Measurements from ENCODE around the gene SERP2.

SERP2 gene

DNA sequence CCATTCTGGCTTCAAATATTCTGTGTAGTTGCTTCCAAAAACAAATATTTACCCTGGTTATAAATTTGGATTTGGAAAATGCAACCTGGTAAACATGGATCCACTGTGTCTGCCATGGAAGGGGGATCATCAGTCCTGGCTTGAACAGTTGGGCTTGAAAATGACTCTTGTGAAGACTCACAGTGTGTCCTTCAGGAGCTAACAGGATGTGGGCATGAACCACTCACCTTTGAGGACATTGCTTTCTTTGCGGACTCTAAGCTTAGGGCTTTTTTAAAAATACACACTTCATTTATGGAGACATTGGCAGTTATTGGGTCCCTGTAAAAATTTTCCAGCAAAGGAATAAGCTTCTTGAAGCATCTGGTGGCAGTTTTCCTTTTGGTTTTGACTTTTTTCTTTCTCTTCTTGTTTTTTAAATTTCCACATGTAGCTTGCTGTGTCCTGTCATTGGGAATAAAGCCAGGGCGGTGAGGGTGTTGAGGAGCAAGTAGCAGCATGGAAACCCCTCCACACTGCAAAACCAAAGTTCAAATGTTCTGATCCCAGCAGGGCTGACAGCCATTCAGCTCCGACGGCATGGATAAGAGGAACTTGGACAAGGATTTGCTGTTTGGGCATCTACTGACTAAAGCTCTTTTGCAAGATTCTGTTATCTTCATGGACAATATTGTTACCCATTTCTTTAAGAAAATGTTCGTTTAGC is 39.5 kb upstream of the SERP2 start:
- Histone ChIP-seq H3K4me1 (ENCODE audit: insufficient read depth, insufficient read length) (peaks cover 4% of the 10 kb centered on the region), H3K9me3 (ENCODE audit: insufficient read depth, low read length) (no peaks in the 10 kb centered on the region), H3K36me3 (ENCODE audit: insufficient read depth, insufficient read length, low read length) (no peaks in the 10 kb centered on the region), H3K9ac (ENCODE audit: insufficient read length, low read depth) (no peak overlapping the region), H3K27me3 (ENCODE audit: insufficient read depth, insufficient read length) (no peaks in the 10 kb centered on the region), H3K4me3 (ENCODE audit: insufficient read length, low read depth) (no peak overlapping the region)
- no peak for DNase-seq (ENCODE audit: low read depth, low spot score)
- no peak for TF ChIP-seq YY1 (IDR thresholded peaks at IDR 0.05; ENCODE audit: insufficient read depth, insufficient read length)

DNA sequence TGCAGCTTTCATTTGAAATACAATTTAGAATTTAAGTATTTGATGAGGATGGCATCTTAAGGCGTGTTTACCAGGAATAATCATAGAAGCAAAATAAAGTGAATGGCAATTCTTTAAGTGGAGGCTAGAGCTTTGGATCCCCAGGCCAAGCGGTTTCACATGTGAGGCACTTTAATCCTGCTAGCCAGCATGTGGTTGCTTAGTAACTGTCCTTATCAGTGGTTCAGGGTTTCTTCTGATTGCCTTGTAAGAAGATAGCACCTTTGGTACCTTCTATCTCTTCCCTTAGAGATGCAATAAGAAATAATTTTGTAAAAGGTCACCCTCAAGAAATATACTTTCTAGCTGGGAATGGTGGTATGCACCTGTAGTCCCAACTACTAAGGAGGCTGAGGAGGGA is 38.9 kb upstream of the SERP2 start:
- no peak for DNase-seq (ENCODE audit: low read depth, low spot score)
- TF ChIP-seq YY1 (IDR thresholded peaks at IDR 0.05; ENCODE audit: insufficient read depth, insufficient read length) (no peak), SUZ12 (IDR thresholded peaks at IDR 0.05; ENCODE audit: extremely low read depth, insufficient read depth, insufficient read length) (no peak), ZNF274 (IDR thresholded peaks at IDR 0.05; ENCODE audit: low read depth, low read length) (no peak)
- H3K9ac ChIP-seq (ENCODE audit: insufficient read length, low read depth), result no peak overlapping the region
- no peaks in the 10 kb centered on the region for H3K36me3 ChIP-seq (ENCODE audit: insufficient read depth, insufficient read length, low read length)
- H3K27me3 ChIP-seq (ENCODE audit: insufficient read depth, insufficient read length), result no peaks in the 10 kb centered on the region
- peaks cover 4% of the 10 kb centered on the region for H3K4me1 ChIP-seq (ENCODE audit: insufficient read depth, insufficient read length)
- no peaks in the 10 kb centered on the region for H3K9me3 ChIP-seq (ENCODE audit: insufficient read depth, low read length)
- H3K4me3 ChIP-seq (ENCODE audit: insufficient read length, low read depth), result no peak overlapping the region

DNA sequence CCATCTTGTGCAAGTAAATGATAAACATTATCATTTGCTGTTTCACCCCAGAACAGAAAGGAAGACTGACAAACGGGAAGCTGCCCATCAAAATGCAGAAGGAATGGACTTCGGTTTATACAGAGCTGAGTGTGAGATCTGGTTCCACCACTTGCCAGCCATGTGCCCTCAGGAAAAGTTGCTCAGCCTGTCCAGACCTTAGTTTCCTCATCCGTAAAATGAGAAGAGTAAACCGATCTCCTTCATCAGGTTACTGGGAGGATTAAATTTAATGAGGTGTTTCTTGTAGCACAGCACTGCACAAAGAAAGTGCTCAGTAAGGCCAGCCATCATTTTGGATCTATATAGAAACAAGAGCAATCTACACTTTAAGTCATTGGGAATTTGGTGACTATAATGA is 36.7 kb upstream of the SERP2 start:
- Histone ChIP-seq H3K27me3 (ENCODE audit: insufficient read depth, insufficient read length) (no peaks in the 10 kb centered on the region), H3K4me1 (ENCODE audit: insufficient read depth, insufficient read length) (no peaks in the 10 kb centered on the region), H3K9me3 (ENCODE audit: insufficient read depth, low read length) (peaks cover 8% of the 10 kb centered on the region; the same call in 1 of the 2 replicates), H3K36me3 (ENCODE audit: insufficient read depth, insufficient read length, low read length) (no peaks in the 10 kb centered on the region), H3K9ac (ENCODE audit: insufficient read length, low read depth) (no peak overlapping the region), H3K4me3 (ENCODE audit: insufficient read length, low read depth) (no peak overlapping the region)
- TF ChIP-seq ZNF274 (IDR thresholded peaks at IDR 0.05; ENCODE audit: low read depth, low read length) (no peak), YY1 (IDR thresholded peaks at IDR 0.05; ENCODE audit: insufficient read depth, insufficient read length) (no peak), SUZ12 (IDR thresholded peaks at IDR 0.05; ENCODE audit: extremely low read depth, insufficient read depth, insufficient read length) (no peak)
- DNase-seq (ENCODE audit: low read depth, low spot score), result no peak

DNA sequence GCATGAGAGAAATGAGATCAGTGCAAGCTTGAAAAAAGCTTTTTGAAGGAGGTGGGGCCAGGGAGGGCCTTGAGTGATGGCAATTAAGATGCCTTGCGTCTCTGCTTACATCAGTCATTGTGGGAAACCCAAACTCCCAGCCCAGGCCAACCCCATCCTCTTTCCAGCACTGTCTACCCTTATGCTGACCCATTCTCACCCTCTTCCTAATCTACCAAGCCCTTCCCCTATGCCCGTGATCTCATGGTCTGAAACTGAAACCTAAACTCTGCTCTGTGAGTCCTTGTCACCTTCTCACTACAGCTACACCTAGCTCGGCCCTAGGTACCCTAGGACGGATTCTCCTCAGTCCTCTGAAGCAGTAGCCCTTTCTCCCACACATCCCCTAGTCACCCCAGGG is 36.0 kb upstream of the SERP2 start:
- TF ChIP-seq ZNF274 (IDR thresholded peaks at IDR 0.05; ENCODE audit: low read depth, low read length), result no peak
- no peak for TF ChIP-seq SUZ12 (IDR thresholded peaks at IDR 0.05; ENCODE audit: extremely low read depth, insufficient read depth, insufficient read length)
- TF ChIP-seq YY1 (IDR thresholded peaks at IDR 0.05; ENCODE audit: insufficient read depth, insufficient read length), result no peak
- no peak overlapping the region for H3K9ac ChIP-seq (ENCODE audit: insufficient read length, low read depth)
- H3K9me3 ChIP-seq (ENCODE audit: insufficient read depth, low read length), result peaks cover 8% of the 10 kb centered on the region; the same call in 1 of the 2 replicates
- no peaks in the 10 kb centered on the region for H3K4me1 ChIP-seq (ENCODE audit: insufficient read depth, insufficient read length)
- H3K27me3 ChIP-seq (ENCODE audit: insufficient read depth, insufficient read length), result no peaks in the 10 kb centered on the region
- DNase-seq (ENCODE audit: low read depth, low spot score), result no peak
- H3K36me3 ChIP-seq (ENCODE audit: insufficient read depth, insufficient read length, low read length), result no peaks in the 10 kb centered on the region
- H3K4me3 ChIP-seq (ENCODE audit: insufficient read length, low read depth), result no peak overlapping the region

DNA sequence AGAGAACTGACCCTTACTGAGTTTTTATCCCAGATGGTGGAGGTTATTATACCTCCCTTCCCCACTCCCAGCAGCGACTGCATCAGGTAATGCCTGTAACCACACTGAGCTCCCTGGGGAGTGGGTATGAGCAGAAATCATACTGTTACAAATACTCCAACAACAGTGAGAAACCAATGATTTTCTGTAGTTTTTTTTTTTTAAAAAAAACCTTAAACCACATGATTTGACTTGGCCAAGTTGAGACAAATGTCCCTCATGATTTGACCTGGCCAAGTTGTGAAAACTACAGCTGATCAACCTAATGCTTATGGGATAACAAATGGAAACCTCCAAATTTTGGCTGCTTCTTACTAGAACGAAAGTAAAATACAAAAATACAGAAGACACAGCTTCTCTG is 33.1 kb upstream of the SERP2 start:
- Histone ChIP-seq H3K4me3 (ENCODE audit: insufficient read length, low read depth) (no peak overlapping the region), H3K4me1 (ENCODE audit: insufficient read depth, insufficient read length) (no peaks in the 10 kb centered on the region), H3K27me3 (ENCODE audit: insufficient read depth, insufficient read length) (no peaks in the 10 kb centered on the region), H3K9ac (ENCODE audit: insufficient read length, low read depth) (no peak overlapping the region), H3K36me3 (ENCODE audit: insufficient read depth, insufficient read length, low read length) (no peaks in the 10 kb centered on the region), H3K9me3 (ENCODE audit: insufficient read depth, low read length) (peaks cover 8% of the 10 kb centered on the region; the same call in 1 of the 2 replicates)
- no peak for DNase-seq (ENCODE audit: low read depth, low spot score)
- TF ChIP-seq SUZ12 (IDR thresholded peaks at IDR 0.05; ENCODE audit: extremely low read depth, insufficient read depth, insufficient read length) (no peak), ZNF274 (IDR thresholded peaks at IDR 0.05; ENCODE audit: low read depth, low read length) (no peak), YY1 (IDR thresholded peaks at IDR 0.05; ENCODE audit: insufficient read depth, insufficient read length) (no peak)

DNA sequence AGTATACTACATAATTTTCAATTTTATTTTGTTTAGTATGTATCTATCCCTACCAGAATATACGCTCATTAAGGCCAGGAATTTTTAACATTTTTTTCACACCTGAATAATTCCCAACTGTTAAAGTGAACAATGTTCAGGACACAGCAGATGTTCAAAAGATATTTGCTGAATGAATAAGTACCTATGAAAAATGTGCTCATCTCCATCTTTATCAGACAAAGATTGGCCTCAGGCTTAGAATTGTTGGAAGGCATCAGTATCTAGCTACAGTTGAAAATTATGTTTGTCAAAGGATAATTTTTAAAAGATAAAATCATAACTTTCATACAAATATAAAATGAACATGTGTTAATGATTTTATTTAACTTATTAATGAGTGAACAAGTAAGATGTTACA is 30.9 kb upstream of the SERP2 start:
- Histone ChIP-seq H3K27me3 (ENCODE audit: insufficient read depth, insufficient read length) (no peaks in the 10 kb centered on the region), H3K4me3 (ENCODE audit: insufficient read length, low read depth) (no peak overlapping the region), H3K9ac (ENCODE audit: insufficient read length, low read depth) (no peak overlapping the region), H3K4me1 (ENCODE audit: insufficient read depth, insufficient read length) (no peaks in the 10 kb centered on the region), H3K9me3 (ENCODE audit: insufficient read depth, low read length) (peaks cover 8% of the 10 kb centered on the region; the same call in 1 of the 2 replicates), H3K36me3 (ENCODE audit: insufficient read depth, insufficient read length, low read length) (no peaks in the 10 kb centered on the region)
- TF ChIP-seq YY1 (IDR thresholded peaks at IDR 0.05; ENCODE audit: insufficient read depth, insufficient read length), result no peak
- no peak for TF ChIP-seq SUZ12 (IDR thresholded peaks at IDR 0.05; ENCODE audit: extremely low read depth, insufficient read depth, insufficient read length)
- no peak for TF ChIP-seq ZNF274 (IDR thresholded peaks at IDR 0.05; ENCODE audit: low read depth, low read length)
- DNase-seq (ENCODE audit: low read depth, low spot score), result no peak

DNA sequence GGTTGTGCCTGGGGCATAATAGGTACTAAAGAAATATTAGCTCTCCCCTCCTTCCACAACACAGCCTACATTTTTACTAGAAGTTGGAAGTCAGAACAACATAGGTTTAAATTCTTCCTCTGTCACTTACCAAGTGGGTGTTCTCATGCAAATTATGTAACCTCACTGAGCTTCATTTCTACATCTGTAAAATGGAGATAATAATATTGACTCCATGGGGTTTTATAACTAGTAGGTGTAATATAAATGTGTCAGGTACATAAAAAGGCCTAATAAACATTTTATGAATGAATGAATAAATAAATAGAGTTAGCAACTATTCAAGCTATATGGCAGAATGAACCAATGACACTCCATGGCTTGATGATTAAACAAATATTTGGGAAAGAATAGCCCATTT is 27.1 kb upstream of the SERP2 start:
- no peak overlapping the region for H3K4me3 ChIP-seq (ENCODE audit: insufficient read length, low read depth)
- no peak overlapping the region for H3K9ac ChIP-seq (ENCODE audit: insufficient read length, low read depth)
- no peaks in the 10 kb centered on the region for H3K27me3 ChIP-seq (ENCODE audit: insufficient read depth, insufficient read length)
- no peak for TF ChIP-seq SUZ12 (IDR thresholded peaks at IDR 0.05; ENCODE audit: extremely low read depth, insufficient read depth, insufficient read length)
- no peak for TF ChIP-seq YY1 (IDR thresholded peaks at IDR 0.05; ENCODE audit: insufficient read depth, insufficient read length)
- TF ChIP-seq ZNF274 (IDR thresholded peaks at IDR 0.05; ENCODE audit: low read depth, low read length), result no peak
- H3K9me3 ChIP-seq (ENCODE audit: insufficient read depth, low read length), result 0 out of 2 replicates have a peak, but pooled peaks cover under 1% of the 10 kb centered on the region
- DNase-seq (ENCODE audit: low read depth, low spot score), result no peak
- no peaks in the 10 kb centered on the region for H3K4me1 ChIP-seq (ENCODE audit: insufficient read depth, insufficient read length)
- no peaks in the 10 kb centered on the region for H3K36me3 ChIP-seq (ENCODE audit: insufficient read depth, insufficient read length, low read length)

Measured in NT2/D1 (cell line).